Measurements from ENCODE around the gene ABHD4.

The ABHD4 gene

DNA sequence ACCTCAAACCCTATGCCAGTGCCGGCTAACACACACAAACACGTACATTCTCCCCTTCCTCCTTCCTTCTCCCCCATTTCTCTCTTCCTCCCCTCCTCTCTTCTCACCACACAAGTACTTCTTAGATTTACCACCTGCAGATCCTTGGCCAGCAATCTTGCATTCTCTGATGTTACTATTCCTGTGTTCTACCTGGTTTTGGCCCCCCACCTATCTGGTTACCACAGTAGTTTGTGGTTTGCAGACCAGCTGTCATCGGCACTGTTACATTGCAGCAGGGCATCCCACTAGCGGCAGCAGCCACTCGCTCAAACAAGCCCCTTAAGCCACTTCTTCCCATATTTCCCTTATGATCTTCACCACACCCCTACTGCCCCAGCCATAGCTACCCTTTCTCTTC lies 3.9 kb downstream of the ABHD4 start:
- Histone ChIP-seq H3K4me3 (ENCODE audit: low read depth, low read length) (no peak overlapping the region), H3K27ac (no peak overlapping the region), H3K9me3 (ENCODE audit: severe bottlenecking) (no peaks in the 10 kb centered on the region), H3K36me3 (peaks cover 42% of the 10 kb centered on the region), H3K27me3 (ENCODE audit: insufficient read depth, low read depth, severe bottlenecking) (no peaks in the 10 kb centered on the region)
- TF ChIP-seq, protein P1, sequence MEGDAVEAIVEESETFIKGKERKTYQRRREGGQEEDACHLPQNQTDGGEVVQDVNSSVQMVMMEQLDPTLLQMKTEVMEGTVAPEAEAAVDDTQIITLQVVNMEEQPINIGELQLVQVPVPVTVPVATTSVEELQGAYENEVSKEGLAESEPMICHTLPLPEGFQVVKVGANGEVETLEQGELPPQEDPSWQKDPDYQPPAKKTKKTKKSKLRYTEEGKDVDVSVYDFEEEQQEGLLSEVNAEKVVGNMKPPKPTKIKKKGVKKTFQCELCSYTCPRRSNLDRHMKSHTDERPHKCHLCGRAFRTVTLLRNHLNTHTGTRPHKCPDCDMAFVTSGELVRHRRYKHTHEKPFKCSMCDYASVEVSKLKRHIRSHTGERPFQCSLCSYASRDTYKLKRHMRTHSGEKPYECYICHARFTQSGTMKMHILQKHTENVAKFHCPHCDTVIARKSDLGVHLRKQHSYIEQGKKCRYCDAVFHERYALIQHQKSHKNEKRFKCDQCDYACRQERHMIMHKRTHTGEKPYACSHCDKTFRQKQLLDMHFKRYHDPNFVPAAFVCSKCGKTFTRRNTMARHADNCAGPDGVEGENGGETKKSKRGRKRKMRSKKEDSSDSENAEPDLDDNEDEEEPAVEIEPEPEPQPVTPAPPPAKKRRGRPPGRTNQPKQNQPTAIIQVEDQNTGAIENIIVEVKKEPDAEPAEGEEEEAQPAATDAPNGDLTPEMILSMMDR (IDR thresholded peaks at IDR 0.05; ENCODE audit: low read depth, low read length) = no peak
- no peak for DNase-seq

- TF ChIP-seq, protein P1 (IDR thresholded peaks at IDR 0.05; ENCODE audit: low read depth, low read length) = no peak
- Histone ChIP-seq H3K4me3 (ENCODE audit: low read depth, low read length) (no peak overlapping the region), H3K36me3 (peaks cover 51% of the 10 kb centered on the region), H3K27me3 (ENCODE audit: insufficient read depth, low read depth, severe bottlenecking) (no peaks in the 10 kb centered on the region), H3K9me3 (ENCODE audit: severe bottlenecking) (no peaks in the 10 kb centered on the region), H3K27ac (no peak overlapping the region)
- DNase-seq = no peak
Measured at GRCh38 chr14:22602862-22603261, 4.8 kb downstream of the ABHD4 start.

- Histone ChIP-seq H3K9me3 (ENCODE audit: severe bottlenecking) (no peaks in the 10 kb centered on the region), H3K36me3 (peaks cover 79% of the 10 kb centered on the region), H3K27ac (no peak overlapping the region), H3K27me3 (ENCODE audit: insufficient read depth, low read depth, severe bottlenecking) (no peaks in the 10 kb centered on the region), H3K4me3 (ENCODE audit: low read depth, low read length) (no peak overlapping the region)
- no peak for DNase-seq
- TF ChIP-seq, protein P1 (IDR thresholded peaks at IDR 0.05; ENCODE audit: low read depth, low read length) = no peak
Measured at GRCh38 chr14:22606380-22606779, 8.3 kb downstream of the ABHD4 start.

- TF ChIP-seq, protein P1 (IDR thresholded peaks at IDR 0.05; ENCODE audit: low read depth, low read length) = no peak
- H3K9me3 ChIP-seq (ENCODE audit: severe bottlenecking) = no peaks in the 10 kb centered on the region
- H3K4me3 ChIP-seq (ENCODE audit: low read depth, low read length) = no peak overlapping the region
- no peaks in the 10 kb centered on the region for H3K27me3 ChIP-seq (ENCODE audit: insufficient read depth, low read depth, severe bottlenecking)
- H3K36me3 ChIP-seq = peaks cover 72% of the 10 kb centered on the region
- no peak overlapping the region for H3K27ac ChIP-seq
- DNase-seq = no peak
Measured at GRCh38 chr14:22607291-22607690, 9.2 kb downstream of the ABHD4 start.

DNA sequence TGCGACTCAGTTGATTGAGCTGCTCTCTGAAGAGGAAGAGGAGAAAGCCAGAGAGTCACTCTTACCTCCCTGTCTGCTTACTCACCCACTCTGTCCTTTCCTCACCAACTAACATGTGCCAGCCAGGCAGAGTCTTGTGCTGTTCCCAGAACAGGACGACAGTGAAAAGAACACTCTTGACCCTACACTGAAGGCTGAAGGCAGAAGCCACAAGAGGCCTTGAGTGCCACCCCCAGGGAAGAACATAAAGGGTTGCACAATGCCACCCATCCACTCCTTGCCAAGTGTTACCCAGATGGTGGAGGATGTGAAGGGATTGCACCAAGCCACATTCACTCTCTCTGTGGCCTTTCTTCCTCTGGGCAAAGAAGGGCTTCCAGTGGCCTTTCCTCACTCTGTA lies 12.8 kb downstream of the ABHD4 start:
- H3K27ac ChIP-seq = peak overlapping the region; percentile 48
- peaks cover 46% of the 10 kb centered on the region for H3K36me3 ChIP-seq
- no peak overlapping the region for H3K4me3 ChIP-seq (ENCODE audit: low read depth, low read length)
- DNase-seq = no peak
- TF ChIP-seq, protein P1 (IDR thresholded peaks at IDR 0.05; ENCODE audit: low read depth, low read length) = no peak
- no peaks in the 10 kb centered on the region for H3K9me3 ChIP-seq (ENCODE audit: severe bottlenecking)
- H3K27me3 ChIP-seq (ENCODE audit: insufficient read depth, low read depth, severe bottlenecking) = no peaks in the 10 kb centered on the region

GRCh38 chr14:22613106-22613695 lies 15.1 kb downstream of the ABHD4 start:
- no peak for DNase-seq
- Histone ChIP-seq H3K27ac (no peak overlapping the region), H3K4me3 (ENCODE audit: low read depth, low read length) (no peak overlapping the region), H3K9me3 (ENCODE audit: severe bottlenecking) (no peaks in the 10 kb centered on the region), H3K27me3 (ENCODE audit: insufficient read depth, low read depth, severe bottlenecking) (no peaks in the 10 kb centered on the region), H3K36me3 (peaks cover 28% of the 10 kb centered on the region)
- TF ChIP-seq, protein P1 (IDR thresholded peaks at IDR 0.05; ENCODE audit: low read depth, low read length) = peak; percentile 13; the same call in 1 of the 2 replicates
